CD4-positive, alpha-beta T cell treated with Interleukin-17A for 1 hour (primary cell): ENCODE results near the gene CERS6.

ENCODE experiments used
- DNase-seq: peaks from one replicate; pipeline ENCODE4 v3.0.0-alpha.2; 2020

CERS6 gene

GRCh38 chr2:168573128-168573903 lies 117.2 kb downstream of the CERS6 start:
- no peak for DNase-seq

DNA sequence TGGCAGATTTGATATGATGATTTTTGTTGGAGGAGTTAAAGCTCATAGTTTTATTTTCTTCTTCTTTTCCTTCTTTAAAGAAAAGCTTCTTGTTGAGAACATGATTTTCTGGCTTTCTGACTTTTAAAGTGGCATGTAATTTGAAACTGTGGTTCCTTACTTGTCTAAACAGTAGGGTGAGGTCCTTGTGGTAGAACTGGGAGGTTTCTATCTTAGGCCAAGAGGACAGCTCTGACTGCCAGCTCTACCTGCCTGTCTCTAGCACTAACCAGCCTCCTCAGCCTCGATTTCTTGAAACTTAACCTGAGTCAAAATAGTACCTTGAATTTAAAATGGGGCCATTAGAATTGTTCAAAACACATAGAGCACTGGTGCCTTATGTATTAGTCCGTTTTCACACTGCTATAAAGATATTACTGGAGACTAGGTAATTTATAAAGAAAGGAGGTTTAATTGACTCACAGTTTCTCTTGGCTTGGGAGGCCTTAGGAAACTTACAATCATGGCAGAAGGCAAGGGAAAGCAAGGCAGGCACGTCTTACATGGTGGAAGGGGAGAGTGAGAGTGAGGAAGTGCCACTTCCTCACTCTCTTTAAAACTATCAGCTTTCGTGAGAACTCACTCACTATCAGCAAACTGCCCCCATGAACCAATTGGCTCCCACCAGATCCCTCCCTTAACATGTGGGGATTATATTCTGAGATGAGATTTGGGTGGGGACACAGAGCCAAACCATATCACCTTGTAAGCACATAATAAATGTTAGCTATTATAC lies 119.0 kb downstream of the CERS6 start:
- DNase-seq = no peak

- no peak for DNase-seq
Observed at GRCh38 chr2:168577885-168578284, 121.8 kb downstream of the CERS6 start.

- DNase-seq = no peak
Observed at GRCh38 chr2:168583064-168583709, 127.1 kb downstream of the CERS6 start.

DNA sequence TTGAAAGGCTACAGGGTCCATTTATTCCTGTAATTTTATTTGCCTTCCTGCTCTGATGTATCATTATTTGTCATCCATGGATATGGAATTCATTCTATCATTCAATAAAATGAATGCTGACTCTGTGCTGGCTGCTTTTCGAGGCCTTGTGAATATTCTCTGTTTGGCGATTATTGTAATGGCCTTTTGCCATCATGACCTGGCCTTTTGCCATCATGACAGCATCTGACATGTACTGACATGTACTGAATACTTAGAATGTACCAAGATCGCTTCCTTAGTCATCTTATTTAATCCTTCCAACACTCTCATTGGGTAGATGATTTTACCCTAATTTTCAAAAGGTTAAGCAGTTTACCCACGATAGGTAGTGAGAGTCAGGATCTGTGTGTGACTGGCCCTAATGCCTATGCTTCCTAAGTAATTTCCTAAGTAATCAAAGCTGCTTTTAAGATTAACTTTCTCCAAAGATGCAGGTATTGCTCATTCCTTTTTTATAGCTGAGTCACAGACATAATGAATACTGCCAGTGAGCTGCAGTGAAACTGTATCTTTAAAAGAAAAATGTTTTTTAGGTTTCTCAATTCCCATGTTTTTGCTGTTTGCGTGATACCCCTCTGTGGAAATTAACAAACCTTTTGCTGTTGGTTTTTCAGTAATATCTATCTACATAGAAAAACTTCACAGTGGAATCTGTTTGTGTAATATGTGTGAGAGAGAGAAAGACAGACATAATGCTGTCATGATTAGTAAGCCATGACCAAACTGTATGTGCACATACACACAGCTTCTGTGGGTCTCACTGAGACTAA lies 127.8 kb downstream of the CERS6 start:
- no peak for DNase-seq

GRCh38 chr2:168584911-168585310 lies 128.8 kb downstream of the CERS6 start:
- DNase-seq = no peak

GRCh38 chr2:168585700-168586099 lies 129.6 kb downstream of the CERS6 start:
- no peak for DNase-seq

DNA sequence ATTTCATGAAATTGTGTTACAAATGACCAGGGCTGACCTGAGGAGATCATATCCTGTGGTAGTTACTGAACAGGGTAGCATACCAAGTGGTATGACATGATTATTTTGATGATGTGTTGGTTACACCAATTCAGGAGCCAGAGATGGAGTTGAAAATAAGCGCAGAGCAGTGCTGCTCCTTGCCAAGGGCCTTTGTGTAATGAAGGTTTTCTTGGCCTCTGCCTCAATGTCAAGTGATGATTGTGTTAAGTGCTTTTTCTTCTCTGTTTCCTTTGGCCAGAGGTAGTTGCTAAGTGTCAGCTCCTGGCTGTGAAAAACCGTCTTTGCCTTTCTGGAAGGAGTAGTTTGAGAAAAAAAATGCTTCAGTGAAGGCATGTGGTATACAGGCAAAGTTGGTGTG lies 131.2 kb downstream of the CERS6 start:
- no peak for DNase-seq

DNA sequence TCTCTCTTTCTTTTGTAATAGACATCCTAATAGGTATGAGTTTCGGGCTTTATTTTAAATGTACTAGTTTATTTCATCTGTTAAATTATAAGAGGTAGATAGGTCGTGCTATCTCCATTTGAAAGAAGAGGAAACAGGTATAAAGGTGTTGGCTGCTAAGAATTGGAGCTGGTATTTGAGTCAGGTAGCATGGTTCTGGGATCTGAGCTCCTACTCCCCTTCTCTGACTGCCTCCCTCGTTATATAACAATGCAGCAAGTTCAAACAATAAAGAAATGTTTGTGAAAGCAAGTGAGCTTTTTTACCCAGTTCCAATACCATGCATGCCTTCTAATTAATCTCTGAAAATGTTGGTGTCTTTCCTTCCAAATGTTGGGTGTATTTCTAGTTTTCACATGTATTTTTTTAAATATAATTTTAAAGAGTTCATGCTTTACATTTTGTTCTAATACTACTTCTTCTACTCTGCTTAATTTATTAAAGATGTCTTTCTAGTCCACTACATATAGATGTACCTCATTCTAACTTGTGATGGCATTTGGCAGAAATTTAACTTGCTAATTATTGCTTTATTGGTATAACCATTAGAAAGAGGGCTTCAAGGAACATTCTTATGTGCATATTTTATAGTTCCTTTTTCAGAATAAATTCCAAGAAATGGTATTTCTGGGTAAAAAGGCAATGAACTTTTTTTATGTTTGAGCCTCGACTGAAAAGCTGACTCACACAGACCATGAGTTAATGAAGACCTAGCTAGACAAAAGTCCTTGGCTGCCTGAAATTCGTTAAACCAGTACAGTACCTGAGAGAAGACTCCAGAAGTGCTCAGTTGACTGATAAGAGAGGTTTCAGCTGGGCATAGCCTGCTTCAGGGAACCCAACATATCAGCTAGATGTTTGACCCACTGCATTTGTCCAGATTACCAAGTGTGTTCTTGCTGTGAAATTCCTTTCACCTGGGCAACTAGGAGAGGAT lies 133.5 kb downstream of the CERS6 start:
- DNase-seq = no peak

- DNase-seq = no peak
Observed at GRCh38 chr2:168592181-168592831, 136.2 kb downstream of the CERS6 start.

GRCh38 chr2:168593713-168594112 lies 137.6 kb downstream of the CERS6 start:
- DNase-seq = no peak

- no peak for DNase-seq
Observed at GRCh38 chr2:168594778-168595177, 138.7 kb downstream of the CERS6 start.

DNA sequence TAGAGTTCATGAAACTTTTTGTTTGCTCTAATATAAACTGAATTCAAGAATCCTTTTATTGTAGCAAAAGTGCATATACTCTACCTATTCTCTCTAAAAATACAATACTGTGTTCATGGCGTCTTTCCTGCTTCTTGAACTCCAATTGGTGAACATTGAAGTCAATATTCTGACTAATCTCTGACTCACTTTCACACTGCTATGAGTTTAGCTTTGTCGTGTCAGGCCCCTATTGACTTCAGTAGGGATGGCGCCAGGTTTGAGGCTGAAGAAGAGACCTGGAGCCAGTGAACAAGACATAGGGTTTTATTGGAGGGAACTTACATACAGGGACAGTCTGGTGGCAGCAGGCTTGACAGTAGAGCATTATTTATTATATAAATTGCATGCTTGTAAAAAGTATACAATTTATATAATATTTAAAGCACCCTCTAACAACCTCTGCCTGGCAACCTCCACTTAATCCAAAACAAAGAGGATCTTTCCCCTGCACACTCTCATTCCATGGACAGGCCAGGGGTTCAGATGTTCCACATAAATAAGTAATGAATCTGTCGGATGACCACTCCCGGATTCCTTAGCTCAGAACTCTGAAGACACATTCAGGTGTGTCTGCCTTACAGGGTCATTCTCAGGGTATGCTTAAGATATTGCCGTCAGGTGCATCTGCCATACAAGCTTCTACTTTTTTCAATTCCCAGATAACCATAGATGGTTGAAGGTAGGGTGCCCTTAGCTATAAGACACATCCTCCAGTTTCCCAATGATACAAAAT lies 141.0 kb downstream of the CERS6 start:
- no peak for DNase-seq

DNA sequence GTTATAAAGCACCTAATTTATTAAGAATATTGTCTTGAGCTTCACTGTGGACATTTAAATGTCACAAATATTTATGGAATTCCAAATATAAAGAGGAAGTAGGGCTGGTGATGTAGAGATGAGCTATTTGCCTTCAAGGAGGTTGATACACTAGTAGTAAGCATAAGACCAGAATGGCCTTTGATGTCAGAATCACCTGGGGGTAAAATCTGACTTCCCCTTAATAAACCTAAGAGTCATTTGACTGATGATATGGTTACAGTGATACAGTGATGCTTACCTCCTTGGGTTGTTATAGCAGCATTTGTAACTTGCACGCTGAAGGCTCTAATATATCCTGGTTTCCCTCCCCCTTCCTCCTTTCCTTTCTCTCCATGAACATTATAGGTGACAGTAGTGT lies 143.7 kb downstream of the CERS6 start:
- DNase-seq = no peak

DNA sequence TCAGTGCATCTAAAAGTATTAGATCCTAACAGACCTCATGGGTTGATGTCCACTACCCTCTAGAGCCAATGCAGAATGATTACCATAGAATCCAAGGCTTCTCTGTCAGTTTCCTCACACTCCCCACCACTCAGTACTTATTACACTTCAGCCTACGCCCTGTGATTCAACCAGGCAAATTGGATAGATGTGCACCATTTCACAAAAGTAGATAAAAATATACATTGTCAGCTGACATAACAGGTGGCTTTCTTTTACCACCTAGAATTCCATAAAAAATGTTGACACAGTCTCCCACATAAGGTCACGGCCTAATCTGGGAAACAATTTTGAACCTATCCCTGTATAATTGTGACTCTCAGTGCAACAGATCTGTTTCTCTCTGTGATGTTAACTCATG lies 144.9 kb downstream of the CERS6 start:
- DNase-seq = no peak

DNA sequence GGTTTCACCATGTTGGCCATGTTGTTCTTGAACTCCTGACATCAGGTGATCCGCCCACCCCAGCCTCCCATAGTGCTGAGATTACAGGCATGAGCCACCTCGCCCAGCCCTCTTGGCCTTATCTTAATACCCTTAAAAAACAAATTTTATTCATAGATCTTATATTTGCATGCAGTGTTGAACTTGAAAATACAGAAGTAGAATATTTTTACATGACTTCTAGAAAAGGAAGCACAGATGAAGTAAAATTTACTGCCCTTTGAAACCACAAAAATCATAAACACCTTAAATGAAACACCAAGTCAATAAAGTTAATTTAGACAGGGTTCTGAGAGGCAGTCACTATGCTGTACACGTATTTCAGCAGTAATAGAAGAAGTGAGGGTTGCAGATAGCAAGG lies 145.7 kb downstream of the CERS6 start:
- DNase-seq = no peak

DNA sequence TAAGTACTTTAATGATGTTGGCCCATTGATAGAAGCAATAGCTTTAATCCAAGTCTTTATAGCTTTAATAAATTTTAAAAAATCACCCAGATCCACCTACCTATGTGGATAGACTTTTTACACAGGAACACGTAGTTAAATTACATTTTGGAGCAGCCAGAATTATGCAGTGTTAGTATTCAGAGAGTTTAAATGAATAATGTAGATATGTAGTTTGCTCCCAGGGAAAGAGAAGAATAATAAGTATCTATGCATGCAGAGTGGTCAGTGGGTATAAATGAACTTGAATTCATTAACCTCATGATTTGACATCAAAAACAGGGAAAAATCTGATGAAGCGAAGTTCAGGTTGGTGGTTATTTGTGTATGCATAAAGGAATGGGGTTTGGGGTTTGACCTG lies 146.3 kb downstream of the CERS6 start:
- DNase-seq = no peak

DNA sequence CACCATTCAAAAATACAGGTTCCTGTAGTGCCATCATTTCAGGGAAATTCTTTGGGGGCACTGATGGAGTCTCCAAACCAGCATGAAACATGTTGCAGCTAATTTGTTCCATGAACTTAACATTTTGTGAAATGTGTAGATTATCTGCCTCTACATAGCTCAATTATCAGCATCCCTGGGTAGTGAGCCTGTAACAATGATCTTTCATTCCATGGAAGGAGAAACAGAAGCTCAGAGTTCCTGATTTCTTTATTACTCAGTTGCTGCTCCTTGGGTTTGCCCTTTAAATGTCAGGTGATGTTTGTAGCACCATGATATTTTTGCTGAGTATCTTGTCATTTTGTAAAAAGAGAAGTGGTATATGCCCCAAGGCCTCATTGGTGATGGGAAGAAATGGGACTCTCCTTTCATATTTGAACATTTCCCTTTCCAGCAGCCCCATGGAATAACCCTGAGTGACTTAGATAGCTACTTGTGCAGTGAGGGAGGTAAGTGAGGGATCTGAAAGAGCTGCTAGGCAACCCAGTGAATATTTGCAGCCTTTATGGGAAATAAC lies 146.9 kb downstream of the CERS6 start:
- DNase-seq = no peak

DNA sequence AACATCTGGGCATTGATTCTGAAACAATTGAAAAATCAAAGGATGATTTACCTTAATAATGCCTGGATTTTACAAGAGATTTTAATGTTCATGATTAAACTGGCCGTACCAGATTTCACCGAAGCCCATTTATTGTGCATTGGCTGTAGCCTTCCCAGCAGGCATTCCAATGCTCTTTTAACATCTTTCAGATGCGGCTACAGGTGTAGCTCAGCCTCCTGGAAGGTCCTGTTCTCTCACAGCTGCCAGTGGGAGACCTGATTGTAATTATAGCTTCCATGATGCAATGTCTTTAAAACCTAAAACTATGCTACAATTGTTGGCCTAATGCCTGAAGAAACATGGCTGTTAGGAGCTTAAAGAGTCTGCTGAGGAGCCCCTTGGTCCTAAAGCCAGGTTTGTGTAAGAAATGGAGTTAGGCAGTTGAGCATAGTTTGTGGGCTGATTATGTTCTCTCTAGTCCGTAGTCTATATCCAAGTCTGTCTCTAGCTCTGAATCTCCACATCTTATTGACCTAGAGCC lies 147.4 kb downstream of the CERS6 start:
- no peak for DNase-seq

DNA sequence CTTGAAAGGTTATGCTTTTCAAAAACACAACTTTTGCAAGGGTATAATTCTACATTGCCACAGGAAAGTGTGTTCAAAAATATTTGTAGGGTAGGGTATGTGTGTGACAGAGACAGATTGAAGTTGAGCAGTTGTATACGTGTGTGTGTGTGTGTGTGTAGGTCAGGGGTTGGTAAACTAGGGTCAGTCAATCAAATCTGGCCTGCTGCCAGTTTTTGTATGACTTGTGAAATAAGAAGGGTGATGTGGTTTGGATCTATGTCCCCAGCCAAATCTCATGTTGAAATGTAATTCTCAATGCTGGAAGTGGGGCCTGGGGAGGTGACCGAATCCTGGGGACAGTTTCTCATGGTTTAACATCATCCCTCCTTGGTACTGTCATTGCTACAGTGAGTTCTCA lies 148.2 kb downstream of the CERS6 start:
- no peak for DNase-seq
